Mesenchymal stem cell (in vitro differentiated cells and primary cell): ENCODE data around the gene PSMG1.

Experiments used
- DNase-seq: peaks from one replicate; pipeline ENCODE4 v3.0.0-alpha.2; 2013
- H2AFZ ChIP-seq: one replicate; pipeline ENCODE4 v1.6.1; 2013; ENCODE audit warnings: low read depth, mild to moderate bottlenecking, control low read depth, inconsistent platforms, low read length, moderate library complexity
- H2AK5ac ChIP-seq: 2 replicates; pipeline ENCODE4 v1.6.1; 2013; ENCODE audit warnings: low read length, moderate library complexity, mild to moderate bottlenecking, inconsistent platforms; ENCODE audit not compliant: severe bottlenecking
- H2BK120ac ChIP-seq: one replicate; pipeline ENCODE4 v1.6.1; 2013; ENCODE audit warnings: low read depth, mild to moderate bottlenecking, inconsistent platforms, low read length, moderate library complexity
- H2BK12ac ChIP-seq, 2 experiments: one replicate each; pipeline ENCODE4 v1.6.1; 2013; ENCODE audit warnings: inconsistent platforms in 2 of 2, low read length in 2 of 2, mild to moderate bottlenecking in 2 of 2, moderate library complexity in 2 of 2, control low read depth in 1 of 2
- H2BK15ac ChIP-seq: one replicate; pipeline ENCODE4 v1.6.1; 2013; ENCODE audit warnings: mild to moderate bottlenecking, low read depth, inconsistent platforms; ENCODE audit not compliant: poor library complexity, severe bottlenecking
- H2BK5ac ChIP-seq: 2 replicates; pipeline ENCODE4 v1.6.1; 2013; ENCODE audit warnings: low read depth, mild to moderate bottlenecking, low read length, control low read depth, inconsistent platforms; ENCODE audit not compliant: poor library complexity, severe bottlenecking
- H3K14ac ChIP-seq, 2 experiments: one replicate each; pipeline ENCODE4 v1.6.1; 2013; ENCODE audit warnings: inconsistent platforms in 2 of 2, low read length in 2 of 2, control low read depth in 1 of 2, mild to moderate bottlenecking in 1 of 2, moderate library complexity in 1 of 2
- H3K18ac ChIP-seq, 2 experiments: one replicate each; pipeline ENCODE4 v1.6.1; 2013; ENCODE audit warnings: inconsistent platforms in 2 of 2, low read length in 2 of 2, control low read depth in 1 of 2, low read depth in 1 of 2, mild to moderate bottlenecking in 1 of 2
- H3K23ac ChIP-seq, 2 experiments: one replicate each; pipeline ENCODE4 v1.6.1; 2013; ENCODE audit warnings: inconsistent platforms in 2 of 2, low read length in 2 of 2, mild to moderate bottlenecking in 2 of 2, moderate library complexity in 2 of 2, control low read depth in 1 of 2
- H3K27ac ChIP-seq: 2 replicates; pipeline ENCODE4 v1.5.1; 2013; ENCODE audit warnings: mild to moderate bottlenecking, moderate library complexity, low read length, control low read depth, inconsistent platforms; ENCODE audit not compliant: poor library complexity, severe bottlenecking
- H3K27me3 ChIP-seq, 2 experiments: 2 replicates each; pipeline versions ENCODE4 v1.6.1 to v1.7.0; 2013; ENCODE audit warnings: low read length in 2 of 2, mild to moderate bottlenecking in 2 of 2, moderate library complexity in 2 of 2, control low read depth in 1 of 2, inconsistent platforms in 1 of 2; ENCODE audit not compliant: control insufficient read depth in 1 of 2, insufficient read depth in 1 of 2
- H3K36me3 ChIP-seq, 2 experiments: 2 replicates each; pipeline versions ENCODE4 v1.6.1 to v1.7.0; 2013; ENCODE audit warnings: low read length in 2 of 2, control low read depth in 1 of 2, inconsistent platforms in 1 of 2, low read depth in 1 of 2, mild to moderate bottlenecking in 1 of 2; ENCODE audit not compliant: insufficient read depth in 2 of 2, control insufficient read depth in 1 of 2
- H3K4ac ChIP-seq, 2 experiments: one replicate each; pipeline ENCODE4 v1.6.1; 2013; ENCODE audit warnings: inconsistent platforms in 2 of 2, low read length in 2 of 2, mild to moderate bottlenecking in 2 of 2, moderate library complexity in 2 of 2, control low read depth in 1 of 2, low read depth in 1 of 2
- H3K4me1 ChIP-seq: 2 replicates; pipeline ENCODE4 v1.6.1; 2013; ENCODE audit warnings: low read depth, low read length, control low read depth; ENCODE audit not compliant: control insufficient read depth, insufficient read depth
- H3K4me2 ChIP-seq: 2 replicates; pipeline ENCODE4 v1.6.1; 2013; ENCODE audit warnings: low read length, mild to moderate bottlenecking, inconsistent platforms; ENCODE audit not compliant: poor library complexity, severe bottlenecking
- H3K4me3 ChIP-seq, 2 experiments: 2 replicates each; pipeline versions ENCODE4 v1.5.1 to v1.7.0; 2013; ENCODE audit warnings: low read length in 2 of 2, mild to moderate bottlenecking in 2 of 2, control low read depth in 1 of 2, low read depth in 1 of 2; ENCODE audit not compliant: insufficient read depth in 1 of 2
- H3K79me1 ChIP-seq: replicated peaks from 2 replicates; pipeline ENCODE4 v1.6.1; 2013; ENCODE audit warnings: mild to moderate bottlenecking, control low read depth, low read length, inconsistent platforms; ENCODE audit not compliant: poor library complexity, severe bottlenecking
- H3K9ac ChIP-seq: 2 replicates; pipeline ENCODE4 v1.7.0; 2013; ENCODE audit warnings: mild to moderate bottlenecking, low read length, moderate library complexity
- H3K9me3 ChIP-seq: 2 replicates; pipeline ENCODE4 v1.7.0; 2013; ENCODE audit warnings: mild to moderate bottlenecking, low read length; ENCODE audit not compliant: control insufficient read depth
- H4K8ac ChIP-seq: one replicate; pipeline ENCODE4 v1.6.1; 2013; ENCODE audit warnings: inconsistent platforms, mild to moderate bottlenecking, low read length, moderate library complexity
- H4K91ac ChIP-seq: one replicate; pipeline ENCODE4 v1.6.1; 2013; ENCODE audit warnings: mild to moderate bottlenecking, low read length, inconsistent platforms
- WGBS: methylation state at CpG from one replicate; pipeline ENCODE4 v1.1.7; 2013; ENCODE audit warnings: mixed read lengths; 5-methylcytosine and 5-hydroxymethylcytosine counted together

Gene PSMG1

DNA sequence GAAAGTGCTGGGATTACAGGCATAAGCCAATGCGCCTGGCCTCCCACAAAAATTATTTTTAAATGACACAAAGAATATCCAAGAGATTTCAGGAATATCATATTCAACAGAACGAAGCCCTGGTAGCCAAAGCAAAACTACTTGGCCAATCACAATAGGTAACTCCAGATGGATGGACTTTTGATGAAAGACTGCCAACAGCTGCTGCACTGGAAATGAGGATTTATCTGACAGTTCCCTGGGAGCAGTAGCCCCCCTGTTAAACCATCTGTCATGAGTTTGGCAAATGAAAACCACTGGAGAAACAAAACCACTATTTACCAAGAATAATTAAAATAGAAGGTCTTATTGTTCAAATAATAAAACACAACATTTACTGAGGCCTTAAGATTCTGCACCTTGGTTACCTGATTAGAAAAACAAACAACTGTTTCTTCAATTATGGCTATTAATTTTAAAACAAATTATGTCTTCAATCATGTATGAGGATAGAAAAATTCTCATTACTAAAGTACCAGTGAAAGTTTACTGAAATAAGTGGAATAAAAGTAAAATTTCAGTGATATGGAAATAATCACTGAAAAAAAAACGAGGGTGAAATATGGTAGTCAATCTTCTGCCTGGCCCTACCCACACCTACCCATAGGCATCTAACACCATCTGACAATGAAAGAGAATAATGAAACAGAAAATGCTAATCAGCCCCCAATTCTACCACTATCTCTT, 34.3 kb upstream of the PSMG1 start:
- DNase-seq = no peak
- Histone ChIP-seq H3K27me3 (no peaks in the 10 kb centered on the region), H2BK12ac (no peak overlapping the region), H3K4me2 (no peak overlapping the region), H3K23ac (no peak overlapping the region), H4K91ac (no peak overlapping the region), H3K4ac (no peak overlapping the region), H3K9me3 (no peaks in the 10 kb centered on the region), H3K9ac (no peak overlapping the region), H2BK5ac (no peak overlapping the region), H2AK5ac (no peak overlapping the region), H2BK120ac (no peak overlapping the region), H3K18ac (no peak overlapping the region), H3K27ac (no peak overlapping the region), H3K36me3 (peaks cover 10 to 90% of the 10 kb centered on the region in 2 experiments), H3K4me1 (no peaks in the 10 kb centered on the region), H3K4me3 (no peak overlapping the region), H4K8ac (no peak overlapping the region), H2BK15ac (no peak overlapping the region), H2AFZ (no peak overlapping the region), H3K14ac (no peak overlapping the region), H3K79me1 (peaks cover 9% of the 10 kb centered on the region)
- WGBS = 96% methylated on average over 3 of the region's 3 CpGs

DNA sequence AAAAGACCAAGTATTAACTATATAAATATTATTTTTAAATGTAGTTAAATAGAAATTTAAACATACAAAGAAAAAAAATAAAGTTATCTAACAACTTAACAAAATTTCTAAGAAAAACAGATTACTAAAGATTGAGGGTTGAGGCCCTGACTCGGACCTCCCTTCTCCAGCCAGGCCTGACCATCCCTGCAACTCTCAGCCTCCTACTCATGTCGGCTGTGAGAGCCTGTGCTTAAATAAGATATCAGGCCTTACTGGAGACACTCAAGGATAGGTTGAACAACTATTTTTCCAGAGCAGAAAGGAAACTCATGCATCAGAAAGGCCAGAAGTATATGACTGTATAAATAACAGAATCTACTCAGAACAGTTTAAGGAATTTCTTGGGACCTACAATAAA, 33.0 kb upstream of the PSMG1 start:
- Histone ChIP-seq H2BK12ac (no peak overlapping the region), H3K27ac (no peak overlapping the region), H3K23ac (no peak overlapping the region), H3K4me1 (no peaks in the 10 kb centered on the region), H4K8ac (no peak overlapping the region), H4K91ac (no peak overlapping the region), H2BK5ac (no peak overlapping the region), H2AK5ac (no peak overlapping the region), H2AFZ (no peak overlapping the region), H3K14ac (no peak overlapping the region), H3K4me3 (no peak overlapping the region), H3K9me3 (no peaks in the 10 kb centered on the region), H3K4me2 (no peak overlapping the region), H3K9ac (no peak overlapping the region), H3K18ac (no peak overlapping the region), H3K27me3 (no peaks in the 10 kb centered on the region), H3K36me3 (peaks cover 6 to 90% of the 10 kb centered on the region in 2 experiments), H2BK15ac (no peak overlapping the region), H3K4ac (no peak overlapping the region), H3K79me1 (peaks cover 6% of the 10 kb centered on the region), H2BK120ac (no peak overlapping the region)
- DNase-seq = no peak
- WGBS = 71% methylated on average over 1 of the region's 2 CpGs

DNA sequence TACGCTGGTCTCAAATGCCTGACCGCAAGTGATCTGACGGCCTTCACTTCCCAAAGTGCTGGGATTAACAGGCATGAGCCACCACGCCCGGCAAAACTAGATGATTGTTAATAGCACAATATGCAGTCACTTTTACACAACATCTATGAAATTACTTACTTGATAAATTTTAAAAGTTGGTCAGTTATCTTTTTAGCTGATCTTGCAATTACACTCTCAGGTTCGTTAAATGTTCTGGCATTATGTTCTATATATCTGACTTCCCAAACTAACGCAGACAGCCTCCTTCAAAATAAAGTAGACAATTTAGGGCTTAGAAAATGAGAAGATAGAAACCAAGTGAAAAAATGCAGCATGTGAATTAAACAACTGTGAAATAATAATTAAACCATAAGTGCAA, 31.8 kb upstream of the PSMG1 start:
- no peak overlapping the region for H3K9ac ChIP-seq
- H3K27ac ChIP-seq = no peak overlapping the region
- H3K23ac ChIP-seq = no peak overlapping the region
- H3K9me3 ChIP-seq = no peaks in the 10 kb centered on the region
- H3K4me1 ChIP-seq = no peaks in the 10 kb centered on the region
- no peak overlapping the region for H3K4me3 ChIP-seq
- H3K14ac ChIP-seq = no peak overlapping the region
- DNase-seq = no peak
- no peak overlapping the region for H3K18ac ChIP-seq
- no peak overlapping the region for H2AFZ ChIP-seq
- H3K4me2 ChIP-seq = no peak overlapping the region
- H3K79me1 ChIP-seq = peaks cover 6% of the 10 kb centered on the region
- H4K91ac ChIP-seq = no peak overlapping the region
- H3K36me3 ChIP-seq = peaks cover 6 to 92% of the 10 kb centered on the region in 2 experiments
- H4K8ac ChIP-seq = no peak overlapping the region
- H3K4ac ChIP-seq = no peak overlapping the region
- H2BK5ac ChIP-seq = no peak overlapping the region
- no peak overlapping the region for H2BK15ac ChIP-seq
- 100% methylated on average over 3 of the region's 7 CpGs for WGBS
- no peak overlapping the region for H2AK5ac ChIP-seq
- no peak overlapping the region for H2BK12ac ChIP-seq
- no peak overlapping the region for H2BK120ac ChIP-seq
- no peaks in the 10 kb centered on the region for H3K27me3 ChIP-seq

DNA sequence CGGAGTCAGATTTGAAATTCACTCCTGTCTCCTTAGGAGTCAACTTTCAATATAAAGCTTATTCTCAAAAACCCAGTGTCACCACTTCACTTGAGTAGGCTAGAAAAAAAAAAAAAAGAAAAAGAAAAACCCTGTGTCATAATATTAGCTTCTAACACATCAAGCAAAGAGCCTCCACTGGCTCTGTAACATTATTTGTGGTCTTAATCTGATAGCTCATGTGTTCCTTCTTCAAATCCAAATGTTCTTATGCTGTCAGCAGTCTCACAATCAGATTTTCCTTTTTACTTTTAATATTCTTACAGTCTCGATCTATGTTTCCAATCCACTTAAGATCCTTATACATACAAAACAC, 26.1 kb upstream of the PSMG1 start:
- Histone ChIP-seq H3K27me3 (no peaks in the 10 kb centered on the region), H3K23ac (no peak overlapping the region), H3K4me2 (no peak overlapping the region), H3K9me3 (no peaks in the 10 kb centered on the region), H3K18ac (no peak overlapping the region), H3K4ac (no peak overlapping the region), H4K91ac (no peak overlapping the region), H2AK5ac (no peak overlapping the region), H3K4me3 (no peak overlapping the region), H3K4me1 (no peaks in the 10 kb centered on the region), H4K8ac (no peak overlapping the region), H3K14ac (no peak overlapping the region), H2BK15ac (no peak overlapping the region), H3K36me3 (peaks cover 16 to 93% of the 10 kb centered on the region in 2 experiments), H2BK12ac (no peak overlapping the region), H2BK5ac (no peak overlapping the region), H3K9ac (no peak overlapping the region), H2AFZ (no peak overlapping the region), H2BK120ac (no peak overlapping the region), H3K27ac (no peak overlapping the region), H3K79me1 (peaks cover 9% of the 10 kb centered on the region)
- 93% methylated on average over 2 of the region's 2 CpGs for WGBS
- no peak for DNase-seq
